Upper lobe of left lung (tissue), 6 donors: ENCODE data around the gene HTR1B. TPM values are rescaled to one million over a fixed set of nuclear protein-coding genes. Genes with fewer than 3 reads are reported as not detected.

Source experiments
- ATAC-seq, 2 donors: fragments of 200-7000 bp; cut with Tn5 transposase; one replicate each; pipeline ENCODE4 v1.9.1; 2022; ENCODE audit warnings: mild to moderate bottlenecking in 2 of 2, moderate library complexity in 2 of 2; ENCODE audit not compliant: low FRiP score in 2 of 2
- DNase-seq, 2 donors: peaks; one replicate each; pipeline ENCODE4 v3.0.0-alpha.2; 2019 to 2020
- H3K27ac ChIP-seq, 4 donors: fragments of 200-600 bp; sonication (generic); one replicate each; pipeline ENCODE4 v1.5.1; 2016 to 2019
- H3K27me3 ChIP-seq, 4 donors: fragments of 200-600 bp; sonication (generic); one replicate each; pipeline ENCODE4 v1.5.1; 2017 to 2019
- H3K36me3 ChIP-seq, 4 donors: fragments of 200-600 bp; sonication (generic); one replicate each; pipeline ENCODE4 v1.5.1; 2016 to 2019
- H3K4me1 ChIP-seq, 4 donors: fragments of 200-600 bp; sonication (generic); one replicate each; pipeline ENCODE4 v1.5.1; 2018 to 2019
- H3K4me3 ChIP-seq, 4 donors: fragments of 200-600 bp; sonication (generic); one replicate each; pipeline ENCODE4 v1.5.1; 2017 to 2019; ENCODE audit warnings: mild to moderate bottlenecking in 2 of 4, moderate library complexity in 1 of 4
- H3K9me3 ChIP-seq, 4 donors: fragments of 200-600 bp; sonication (generic); one replicate each; pipeline ENCODE4 v1.5.1; 2018 to 2019
- EP300 ChIP-seq, 4 donors: sonication (generic); formaldehyde crosslinking; IDR thresholded peaks; one replicate each; pipeline ENCODE4 v1.5.1; 2017; ENCODE audit warnings: antibody characterized with exemption in 4 of 4, control low read depth in 2 of 4
- POLR2A ChIP-seq, 4 donors: fragments of 450-650 bp; IDR thresholded peaks; one replicate each; pipeline ENCODE4 v1.5.1; 2016 to 2017; ENCODE audit warnings: antibody characterized with exemption in 4 of 4, mild to moderate bottlenecking in 2 of 4
- POLR2AphosphoS5 ChIP-seq, 2 donors: sonication (generic); formaldehyde crosslinking; IDR thresholded peaks; one replicate each; pipeline ENCODE4 v1.5.1; 2017; ENCODE audit warnings: antibody characterized with exemption in 2 of 2
- WGBS, 2 donors: methylation state at CpG; one replicate each; pipeline ENCODE4 v1.1.5; 2017 to 2018; 5-methylcytosine and 5-hydroxymethylcytosine counted together
- total RNA-seq, 6 donors: library from RNA; depleted of rRNA in 4 of 6; stranded (reverse); fragments of >200 nt in 4 of 6; gene quantifications; one replicate each; pipeline versions ENCODE4 v1.1.0 to v1.2.1, GENCODE V29; 2016 to 2021
- TF ChIP-seq, protein P1 (sequence below), 6 experiments: fragments of 450-650 bp in 4 of 6; fragments of 200-600 bp in 2 of 6; sonication (generic) in 2 of 6; IDR thresholded peaks; one replicate each; pipeline ENCODE4 v1.5.1; 2016 to 2019; ENCODE audit warnings: antibody characterized with exemption in 6 of 6
- donor health status: DM: no; HTN: no; CAD: no; lungs with moderate emphysema.
- donor health status: DM: no; HTN: yes; CAD: no; lungs with severe emphysema.

Gene HTR1B, protein sequence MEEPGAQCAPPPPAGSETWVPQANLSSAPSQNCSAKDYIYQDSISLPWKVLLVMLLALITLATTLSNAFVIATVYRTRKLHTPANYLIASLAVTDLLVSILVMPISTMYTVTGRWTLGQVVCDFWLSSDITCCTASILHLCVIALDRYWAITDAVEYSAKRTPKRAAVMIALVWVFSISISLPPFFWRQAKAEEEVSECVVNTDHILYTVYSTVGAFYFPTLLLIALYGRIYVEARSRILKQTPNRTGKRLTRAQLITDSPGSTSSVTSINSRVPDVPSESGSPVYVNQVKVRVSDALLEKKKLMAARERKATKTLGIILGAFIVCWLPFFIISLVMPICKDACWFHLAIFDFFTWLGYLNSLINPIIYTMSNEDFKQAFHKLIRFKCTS
- total RNA-seq, result under 1 TPM in 1 of 6 donors, not detected in 5; 0.57 TPM

DNA sequence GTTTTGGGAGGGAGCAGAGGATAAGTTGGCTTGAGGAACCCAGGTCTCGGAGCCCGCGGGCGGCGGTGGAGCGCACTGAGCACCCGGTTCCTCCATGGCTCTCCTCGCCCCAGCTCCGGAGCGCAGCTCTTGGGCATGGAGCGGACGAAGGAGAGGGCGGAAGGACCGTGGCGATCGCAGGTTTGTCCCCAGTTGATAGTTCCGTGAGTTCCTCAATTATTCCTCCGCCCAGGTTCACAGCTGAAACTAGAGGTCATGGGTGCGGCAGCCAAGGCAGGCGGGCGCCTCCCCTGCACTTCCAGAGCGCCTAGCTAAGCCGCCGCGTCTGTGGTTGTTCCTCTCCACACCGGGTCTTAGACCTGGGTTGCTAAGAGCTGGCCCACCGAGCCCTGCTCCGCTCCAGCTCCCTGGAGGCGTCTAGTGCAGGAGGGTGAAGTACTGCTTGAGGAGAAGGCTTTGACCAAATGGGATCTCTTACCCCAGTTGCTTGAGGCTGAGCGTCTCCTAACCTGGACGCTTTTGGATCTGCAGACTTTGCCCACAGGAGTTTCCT lies at the start of gene HTR1B:
Gene HTR1B, minus strand, starts transcription at position 184 of the 553 bp plus-strand sequence. Its CDS starts 88 bp downstream, at position 96.
- ATAC-seq, result no peak
- WGBS, 2 donors, result 8% methylated on average over 29 of the region's 31 CpGs; no CpG with 5 or more reads in 1 of the 2 donors

DNA sequence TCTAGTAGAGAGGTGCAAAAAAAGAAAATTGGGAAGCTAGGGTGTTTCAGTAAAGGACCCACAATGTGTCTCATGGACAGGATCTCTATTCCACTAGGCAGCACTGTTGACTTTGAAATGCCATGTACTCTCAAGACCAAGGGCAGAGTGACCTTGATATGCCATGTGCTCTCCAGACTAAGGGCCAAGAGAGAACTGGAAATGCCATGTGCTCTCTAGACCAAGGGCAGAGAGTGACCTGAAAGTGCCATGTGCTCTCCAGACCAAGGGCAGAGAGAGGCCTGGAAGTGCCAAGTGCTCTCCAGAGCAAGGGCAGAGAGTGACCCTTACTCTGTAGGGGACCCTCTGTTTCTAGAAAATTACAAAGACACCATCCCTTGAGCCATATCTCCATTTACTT lies 49.3 kb upstream of the HTR1B start:
- Histone ChIP-seq H3K4me3 (no peak overlapping the region), H3K36me3 (no peaks in the 10 kb centered on the region), H3K4me1 (no peaks in the 10 kb centered on the region), H3K27me3 (no peaks in the 10 kb centered on the region), H3K9me3 (peaks cover 8 to 34% (median 10%) of the 10 kb centered on the region in 4 donors), H3K27ac (no peak overlapping the region)
- TF ChIP-seq POLR2A (IDR thresholded peaks at IDR 0.05), result no peak
- no peak for TF ChIP-seq EP300 (IDR thresholded peaks at IDR 0.05)
- TF ChIP-seq, protein P1, sequence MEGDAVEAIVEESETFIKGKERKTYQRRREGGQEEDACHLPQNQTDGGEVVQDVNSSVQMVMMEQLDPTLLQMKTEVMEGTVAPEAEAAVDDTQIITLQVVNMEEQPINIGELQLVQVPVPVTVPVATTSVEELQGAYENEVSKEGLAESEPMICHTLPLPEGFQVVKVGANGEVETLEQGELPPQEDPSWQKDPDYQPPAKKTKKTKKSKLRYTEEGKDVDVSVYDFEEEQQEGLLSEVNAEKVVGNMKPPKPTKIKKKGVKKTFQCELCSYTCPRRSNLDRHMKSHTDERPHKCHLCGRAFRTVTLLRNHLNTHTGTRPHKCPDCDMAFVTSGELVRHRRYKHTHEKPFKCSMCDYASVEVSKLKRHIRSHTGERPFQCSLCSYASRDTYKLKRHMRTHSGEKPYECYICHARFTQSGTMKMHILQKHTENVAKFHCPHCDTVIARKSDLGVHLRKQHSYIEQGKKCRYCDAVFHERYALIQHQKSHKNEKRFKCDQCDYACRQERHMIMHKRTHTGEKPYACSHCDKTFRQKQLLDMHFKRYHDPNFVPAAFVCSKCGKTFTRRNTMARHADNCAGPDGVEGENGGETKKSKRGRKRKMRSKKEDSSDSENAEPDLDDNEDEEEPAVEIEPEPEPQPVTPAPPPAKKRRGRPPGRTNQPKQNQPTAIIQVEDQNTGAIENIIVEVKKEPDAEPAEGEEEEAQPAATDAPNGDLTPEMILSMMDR (IDR thresholded peaks at IDR 0.05), result no peak
- TF ChIP-seq POLR2AphosphoS5 (IDR thresholded peaks at IDR 0.05), result no peak
- no peak for DNase-seq
- no peak for ATAC-seq

More for the DNA sequence above, at the start of gene HTR1B:
- Histone ChIP-seq H3K27ac (no peak within 1 kb of the TSS), H3K9me3 (no peaks in the 10 kb centered on the region), H3K27me3 (peaks cover 0 to 37% (median 16%) of the 10 kb centered on the region in 4 donors), H3K4me1 (peaks cover 4 to 36% (median 12%) of the 10 kb centered on the region in 4 donors), H3K36me3 (no peaks in the 10 kb centered on the region), H3K4me3 (peak within 1 kb of the TSS in 3 of 4 donors; percentile 22 to 41 (median 31))
- TF ChIP-seq POLR2A (IDR thresholded peaks at IDR 0.05) (no peak), EP300 (IDR thresholded peaks at IDR 0.05) (no peak), POLR2AphosphoS5 (IDR thresholded peaks at IDR 0.05) (no peak)
- TF ChIP-seq, protein P1 (IDR thresholded peaks at IDR 0.05), result no peak
- DNase-seq, result peak in 1 of 2 donors; percentile 81

DNA sequence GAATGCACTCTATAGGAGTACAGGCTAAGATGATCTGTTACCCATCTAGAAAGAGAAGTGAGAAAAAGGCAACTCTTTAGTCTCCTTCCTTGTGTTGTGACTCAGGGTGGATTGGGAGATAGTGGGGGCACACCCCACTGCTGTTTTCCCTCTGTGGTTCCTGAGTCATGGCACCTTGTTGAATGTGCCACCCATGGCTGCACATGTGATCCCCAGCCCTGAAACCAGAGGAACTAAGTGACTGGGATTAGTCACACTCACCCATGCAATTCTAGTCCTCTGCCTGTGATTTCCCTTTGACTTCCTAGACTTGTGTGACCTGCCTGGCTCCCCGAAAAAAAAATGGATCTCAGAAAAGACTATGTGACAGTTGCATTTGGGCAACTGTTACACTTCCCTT lies 48.6 kb upstream of the HTR1B start:
- ATAC-seq, result no peak
- H3K4me1 ChIP-seq, result no peaks in the 10 kb centered on the region

DNA sequence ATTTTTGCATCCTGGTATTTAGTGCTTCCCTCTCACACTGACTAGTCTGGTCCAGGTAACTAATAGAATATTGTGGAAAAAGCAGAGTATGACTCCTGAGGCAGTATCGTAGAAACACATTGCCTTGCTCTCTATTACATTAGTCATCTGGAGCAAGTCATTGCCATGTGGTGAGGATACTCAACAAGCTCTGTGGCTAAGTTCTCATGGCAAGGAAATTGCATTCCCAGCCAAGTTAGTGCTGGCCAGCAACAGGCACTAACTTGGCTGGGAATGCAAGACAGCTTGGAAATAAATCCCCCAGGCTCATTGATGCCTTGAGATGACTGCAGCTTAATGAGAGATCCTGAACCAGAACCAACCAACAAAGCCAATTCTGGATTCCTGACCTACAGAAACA lies 39.7 kb upstream of the HTR1B start:
- no peaks in the 10 kb centered on the region for H3K36me3 ChIP-seq
- no peaks in the 10 kb centered on the region for H3K27me3 ChIP-seq
- 85 to 96% methylated on average over 1 of the region's 1 CpG for WGBS, 2 donors
- no peak overlapping the region for H3K4me3 ChIP-seq
- no peaks in the 10 kb centered on the region for H3K9me3 ChIP-seq
- no peaks in the 10 kb centered on the region for H3K4me1 ChIP-seq
- ATAC-seq (no peak), DNase-seq (no peak)
- no peak overlapping the region for H3K27ac ChIP-seq
- TF ChIP-seq, protein P1 (IDR thresholded peaks at IDR 0.05), result no peak
- TF ChIP-seq EP300 (IDR thresholded peaks at IDR 0.05), result no peak
- no peak for TF ChIP-seq POLR2A (IDR thresholded peaks at IDR 0.05)
- no peak for TF ChIP-seq POLR2AphosphoS5 (IDR thresholded peaks at IDR 0.05)

More for the DNA sequence above, 48.6 kb upstream of the HTR1B start:
- Histone ChIP-seq H3K36me3 (no peaks in the 10 kb centered on the region), H3K4me3 (no peak overlapping the region), H3K27ac (no peak overlapping the region), H3K9me3 (peaks cover 8 to 34% (median 10%) of the 10 kb centered on the region in 4 donors), H3K27me3 (no peaks in the 10 kb centered on the region)
- no peak for TF ChIP-seq POLR2A (IDR thresholded peaks at IDR 0.05)
- TF ChIP-seq POLR2AphosphoS5 (IDR thresholded peaks at IDR 0.05), result no peak
- no peak for TF ChIP-seq EP300 (IDR thresholded peaks at IDR 0.05)
- TF ChIP-seq, protein P1 (IDR thresholded peaks at IDR 0.05), result no peak
- WGBS, 2 donors, result 82 to 85% methylated on average over 1 of the region's 1 CpG
- no peak for DNase-seq
